Hematopoietic multipotent progenitor cell treated with erythropoietin and hydrocortisone succinate and interleukin-3 and kit ligand, for 15 days (in vitro differentiated cells): Measurements from ENCODE around the gene WNT3A.

Source experiments
- DNase-seq: peaks from one replicate; pipeline ENCODE4 v3.0.0-alpha.2; 2015; ENCODE audit warnings: low spot score

WNT3A gene

DNA sequence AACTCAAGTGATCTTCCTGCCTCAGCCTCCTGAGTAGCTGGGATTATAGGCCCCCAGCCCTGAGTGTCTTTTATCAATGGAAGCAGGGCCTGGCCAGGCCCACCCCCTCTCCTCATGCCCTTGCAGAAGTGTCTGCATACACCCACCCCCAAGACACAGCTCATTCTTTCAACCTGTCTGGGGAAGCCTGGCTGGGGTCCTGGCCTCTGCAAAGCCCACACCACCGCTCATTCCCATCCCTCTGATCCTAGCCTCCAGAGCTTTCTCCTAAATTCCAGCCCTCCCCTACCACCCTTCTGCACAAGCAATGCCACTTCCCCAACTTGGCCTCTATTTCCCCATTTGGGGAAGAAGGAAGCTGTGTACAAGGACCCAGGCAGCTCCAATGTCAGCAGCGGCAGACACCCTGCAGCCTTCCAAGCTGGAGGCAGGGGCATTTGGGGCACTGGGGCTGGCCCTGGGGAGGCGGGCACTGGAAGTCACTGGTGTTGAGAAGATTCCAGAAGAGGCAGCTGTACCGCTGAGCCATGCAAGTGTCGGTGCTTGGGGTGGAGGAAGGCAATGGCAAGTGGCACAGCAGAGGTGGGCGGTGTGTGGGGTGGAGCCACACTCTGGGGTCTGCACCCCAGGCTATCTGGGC, 42.0 kb downstream of the WNT3A start:
- no peak for DNase-seq

DNA sequence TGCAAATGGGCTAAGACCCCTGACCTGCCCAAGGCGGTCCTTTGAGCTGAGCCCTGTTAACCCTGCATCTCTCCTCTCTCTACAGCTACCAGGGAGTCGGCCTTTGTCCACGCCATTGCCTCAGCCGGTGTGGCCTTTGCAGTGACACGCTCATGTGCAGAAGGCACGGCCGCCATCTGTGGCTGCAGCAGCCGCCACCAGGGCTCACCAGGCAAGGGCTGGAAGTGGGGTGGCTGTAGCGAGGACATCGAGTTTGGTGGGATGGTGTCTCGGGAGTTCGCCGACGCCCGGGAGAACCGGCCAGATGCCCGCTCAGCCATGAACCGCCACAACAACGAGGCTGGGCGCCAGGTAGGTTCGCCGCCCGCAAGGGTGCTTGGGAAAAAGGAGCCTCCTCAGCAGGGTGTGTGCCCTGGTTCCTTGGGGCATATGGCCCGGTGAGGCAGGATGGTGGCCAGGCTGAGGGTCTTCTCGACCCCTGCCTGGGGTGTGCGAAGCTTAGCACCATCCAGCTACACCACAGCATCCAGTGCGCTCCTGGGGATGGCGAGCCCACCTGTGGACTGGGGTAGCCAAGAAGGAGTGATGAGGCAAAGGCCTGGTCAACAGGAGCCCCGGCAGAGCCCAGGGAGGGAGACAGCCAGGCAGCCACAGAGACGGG, 43.9 kb downstream of the WNT3A start:
- DNase-seq, result no peak

DNA sequence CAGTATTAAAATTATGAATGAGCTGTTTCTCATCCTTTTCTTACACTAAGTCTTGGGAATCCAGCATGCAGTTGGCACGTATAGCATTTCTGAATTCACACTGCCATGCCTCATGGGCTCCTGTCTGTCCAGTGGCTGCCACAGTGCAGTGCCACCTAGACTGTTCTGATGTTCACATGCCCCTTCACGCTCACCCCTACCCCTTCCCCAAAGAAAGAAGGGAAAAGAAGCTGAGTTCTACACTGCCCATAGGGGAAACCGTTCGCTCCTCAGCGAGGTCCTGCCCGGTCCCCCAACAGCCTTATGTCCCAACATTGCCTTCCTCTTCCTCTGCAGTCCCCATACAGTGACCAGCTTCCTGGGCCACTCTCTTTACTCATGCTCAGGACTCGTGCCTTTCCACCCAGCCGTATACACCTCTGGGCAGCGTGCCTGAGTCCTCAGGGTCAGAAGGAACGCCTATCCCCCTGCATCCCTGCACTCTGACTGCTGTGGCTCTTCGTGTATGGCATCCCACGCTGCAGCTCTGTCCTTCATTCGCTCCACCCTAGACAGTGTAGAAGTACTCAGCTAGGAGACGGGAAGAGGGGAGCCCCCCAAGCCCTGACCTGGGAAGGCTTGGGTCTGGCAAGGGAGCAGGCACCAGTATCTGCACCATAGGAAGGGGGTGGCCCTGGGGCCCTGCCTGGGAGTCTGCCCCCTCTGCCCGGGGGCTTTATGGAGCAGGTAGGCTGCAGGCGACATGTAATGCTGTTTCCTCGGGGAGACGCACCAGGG, 51.6 kb downstream of the WNT3A start:
- no peak for DNase-seq

DNA sequence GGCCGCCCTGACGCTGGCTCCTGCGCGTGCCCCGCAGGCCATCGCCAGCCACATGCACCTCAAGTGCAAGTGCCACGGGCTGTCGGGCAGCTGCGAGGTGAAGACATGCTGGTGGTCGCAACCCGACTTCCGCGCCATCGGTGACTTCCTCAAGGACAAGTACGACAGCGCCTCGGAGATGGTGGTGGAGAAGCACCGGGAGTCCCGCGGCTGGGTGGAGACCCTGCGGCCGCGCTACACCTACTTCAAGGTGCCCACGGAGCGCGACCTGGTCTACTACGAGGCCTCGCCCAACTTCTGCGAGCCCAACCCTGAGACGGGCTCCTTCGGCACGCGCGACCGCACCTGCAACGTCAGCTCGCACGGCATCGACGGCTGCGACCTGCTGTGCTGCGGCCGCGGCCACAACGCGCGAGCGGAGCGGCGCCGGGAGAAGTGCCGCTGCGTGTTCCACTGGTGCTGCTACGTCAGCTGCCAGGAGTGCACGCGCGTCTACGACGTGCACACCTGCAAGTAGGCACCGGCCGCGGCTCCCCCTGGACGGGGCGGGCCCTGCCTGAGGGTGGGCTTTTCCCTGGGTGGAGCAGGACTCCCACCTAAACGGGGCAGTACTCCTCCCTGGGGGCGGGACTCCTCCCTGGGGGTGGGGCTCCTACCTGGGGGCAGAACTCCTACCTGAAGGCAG, 52.3 kb downstream of the WNT3A start:
- DNase-seq, result no peak

DNA sequence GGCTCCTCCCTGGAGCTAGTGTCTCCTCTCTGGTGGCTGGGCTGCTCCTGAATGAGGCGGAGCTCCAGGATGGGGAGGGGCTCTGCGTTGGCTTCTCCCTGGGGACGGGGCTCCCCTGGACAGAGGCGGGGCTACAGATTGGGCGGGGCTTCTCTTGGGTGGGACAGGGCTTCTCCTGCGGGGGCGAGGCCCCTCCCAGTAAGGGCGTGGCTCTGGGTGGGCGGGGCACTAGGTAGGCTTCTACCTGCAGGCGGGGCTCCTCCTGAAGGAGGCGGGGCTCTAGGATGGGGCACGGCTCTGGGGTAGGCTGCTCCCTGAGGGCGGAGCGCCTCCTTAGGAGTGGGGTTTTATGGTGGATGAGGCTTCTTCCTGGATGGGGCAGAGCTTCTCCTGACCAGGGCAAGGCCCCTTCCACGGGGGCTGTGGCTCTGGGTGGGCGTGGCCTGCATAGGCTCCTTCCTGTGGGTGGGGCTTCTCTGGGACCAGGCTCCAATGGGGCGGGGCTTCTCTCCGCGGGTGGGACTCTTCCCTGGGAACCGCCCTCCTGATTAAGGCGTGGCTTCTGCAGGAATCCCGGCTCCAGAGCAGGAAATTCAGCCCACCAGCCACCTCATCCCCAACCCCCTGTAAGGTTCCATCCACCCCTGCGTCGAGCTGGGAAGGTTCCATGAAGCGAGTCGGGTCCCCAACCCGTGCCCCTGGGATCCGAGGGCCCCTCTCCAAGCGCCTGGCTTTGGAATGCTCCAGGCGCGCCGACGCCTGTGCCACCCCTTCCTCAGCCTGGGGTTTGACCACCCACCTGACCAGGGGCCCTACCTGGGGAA, 53.0 kb downstream of the WNT3A start:
- peak; percentile 47 for DNase-seq

DNA sequence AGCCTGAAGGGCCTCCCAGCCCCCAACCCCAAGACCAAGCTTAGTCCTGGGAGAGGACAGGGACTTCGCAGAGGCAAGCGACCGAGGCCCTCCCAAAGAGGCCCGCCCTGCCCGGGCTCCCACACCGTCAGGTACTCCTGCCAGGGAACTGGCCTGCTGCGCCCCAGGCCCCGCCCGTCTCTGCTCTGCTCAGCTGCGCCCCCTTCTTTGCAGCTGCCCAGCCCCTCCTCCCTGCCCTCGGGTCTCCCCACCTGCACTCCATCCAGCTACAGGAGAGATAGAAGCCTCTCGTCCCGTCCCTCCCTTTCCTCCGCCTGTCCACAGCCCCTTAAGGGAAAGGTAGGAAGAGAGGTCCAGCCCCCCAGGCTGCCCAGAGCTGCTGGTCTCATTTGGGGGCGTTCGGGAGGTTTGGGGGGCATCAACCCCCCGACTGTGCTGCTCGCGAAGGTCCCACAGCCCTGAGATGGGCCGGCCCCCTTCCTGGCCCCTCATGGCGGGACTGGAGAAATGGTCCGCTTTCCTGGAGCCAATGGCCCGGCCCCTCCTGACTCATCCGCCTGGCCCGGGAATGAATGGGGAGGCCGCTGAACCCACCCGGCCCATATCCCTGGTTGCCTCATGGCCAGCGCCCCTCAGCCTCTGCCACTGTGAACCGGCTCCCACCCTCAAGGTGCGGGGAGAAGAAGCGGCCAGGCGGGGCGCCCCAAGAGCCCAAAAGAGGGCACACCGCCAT, 53.8 kb downstream of the WNT3A start:
- DNase-seq, result no peak

DNA sequence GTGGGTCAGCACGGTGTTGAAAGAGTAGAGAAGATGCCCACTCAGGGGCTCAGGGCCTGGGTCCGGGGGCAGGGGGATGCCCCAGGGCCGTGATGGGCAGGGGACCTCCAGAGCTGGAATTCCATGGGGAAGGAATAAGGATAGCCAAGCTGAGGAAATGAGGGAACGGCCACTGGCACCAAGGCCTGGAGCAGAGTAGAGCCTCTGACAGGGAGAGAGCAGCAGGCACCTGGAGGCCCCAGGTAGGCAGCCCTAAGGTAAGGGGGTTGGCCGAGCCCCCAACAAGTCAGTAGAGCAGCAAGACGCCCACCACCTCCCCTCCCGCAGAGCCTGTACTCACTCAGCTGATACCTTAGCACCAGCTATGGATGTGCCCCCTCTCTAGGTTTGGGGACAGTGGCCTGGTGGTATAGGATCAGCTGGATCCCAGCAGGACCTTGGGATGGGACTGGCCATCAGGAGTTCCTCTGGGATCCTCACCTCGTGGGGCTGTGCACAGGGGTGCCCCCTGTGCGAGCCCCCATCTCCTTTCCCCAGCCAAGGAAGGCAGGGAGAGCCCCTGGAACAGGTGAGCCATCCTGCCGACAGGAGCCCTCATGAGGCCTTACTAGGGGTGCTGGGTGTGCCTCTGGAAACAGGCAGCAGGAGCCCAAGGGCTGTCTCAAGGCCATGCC, 54.8 kb downstream of the WNT3A start:
- DNase-seq, result no peak

DNA sequence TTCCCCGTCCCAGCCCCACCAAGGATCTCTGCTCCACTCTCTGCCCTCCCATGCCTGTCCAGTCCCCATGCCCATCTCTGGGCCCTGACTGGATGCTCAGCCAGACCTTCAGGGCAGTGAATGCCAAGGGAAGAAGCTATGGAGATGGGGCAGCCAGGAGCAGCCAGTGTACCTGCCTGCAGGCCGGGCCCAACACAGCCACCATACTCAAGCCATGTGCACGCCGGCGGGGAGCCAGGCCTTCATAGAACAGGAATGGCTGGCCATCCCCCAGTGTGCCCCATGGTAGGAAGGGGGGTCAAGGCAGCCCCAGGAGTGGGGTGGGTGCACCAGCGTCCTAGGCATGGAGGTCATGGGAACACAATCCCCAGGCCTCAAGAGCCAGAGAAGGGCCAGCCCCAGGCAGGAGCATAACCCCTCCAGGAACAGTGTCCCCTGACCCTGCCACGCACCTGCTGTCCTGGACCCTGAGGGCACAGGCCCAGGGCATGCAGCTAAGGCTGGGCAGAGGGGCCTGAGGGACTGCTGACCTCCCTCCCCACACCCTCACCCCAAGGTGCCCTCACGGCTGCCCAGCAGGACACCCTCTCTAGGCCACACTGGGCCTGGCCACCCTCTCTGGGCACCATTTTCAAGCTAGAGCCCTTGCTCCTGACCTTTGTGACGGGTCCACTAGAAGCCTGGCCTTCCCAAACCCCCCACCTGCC, 55.4 kb downstream of the WNT3A start:
- DNase-seq, result no peak

DNA sequence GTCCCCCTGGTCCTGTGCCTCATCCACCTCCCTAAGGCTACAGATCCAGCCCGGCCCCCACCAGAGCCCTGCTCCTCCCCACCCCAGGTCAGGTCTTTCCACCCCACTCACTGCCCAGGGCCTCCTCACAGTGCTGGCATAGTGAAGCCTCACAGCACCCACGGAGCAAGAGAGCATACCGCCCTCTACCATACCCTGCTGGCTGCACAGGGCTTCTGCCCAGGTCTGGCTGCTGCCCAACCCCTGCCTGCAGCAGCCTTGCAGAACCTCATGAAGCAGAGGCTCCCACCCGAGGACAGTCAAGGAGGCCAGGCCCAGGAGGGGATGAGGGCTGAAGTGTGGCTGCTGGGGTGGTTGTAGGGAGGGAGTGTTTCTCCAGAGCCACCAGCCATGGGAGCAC, 56.0 kb downstream of the WNT3A start:
- no peak for DNase-seq

DNA sequence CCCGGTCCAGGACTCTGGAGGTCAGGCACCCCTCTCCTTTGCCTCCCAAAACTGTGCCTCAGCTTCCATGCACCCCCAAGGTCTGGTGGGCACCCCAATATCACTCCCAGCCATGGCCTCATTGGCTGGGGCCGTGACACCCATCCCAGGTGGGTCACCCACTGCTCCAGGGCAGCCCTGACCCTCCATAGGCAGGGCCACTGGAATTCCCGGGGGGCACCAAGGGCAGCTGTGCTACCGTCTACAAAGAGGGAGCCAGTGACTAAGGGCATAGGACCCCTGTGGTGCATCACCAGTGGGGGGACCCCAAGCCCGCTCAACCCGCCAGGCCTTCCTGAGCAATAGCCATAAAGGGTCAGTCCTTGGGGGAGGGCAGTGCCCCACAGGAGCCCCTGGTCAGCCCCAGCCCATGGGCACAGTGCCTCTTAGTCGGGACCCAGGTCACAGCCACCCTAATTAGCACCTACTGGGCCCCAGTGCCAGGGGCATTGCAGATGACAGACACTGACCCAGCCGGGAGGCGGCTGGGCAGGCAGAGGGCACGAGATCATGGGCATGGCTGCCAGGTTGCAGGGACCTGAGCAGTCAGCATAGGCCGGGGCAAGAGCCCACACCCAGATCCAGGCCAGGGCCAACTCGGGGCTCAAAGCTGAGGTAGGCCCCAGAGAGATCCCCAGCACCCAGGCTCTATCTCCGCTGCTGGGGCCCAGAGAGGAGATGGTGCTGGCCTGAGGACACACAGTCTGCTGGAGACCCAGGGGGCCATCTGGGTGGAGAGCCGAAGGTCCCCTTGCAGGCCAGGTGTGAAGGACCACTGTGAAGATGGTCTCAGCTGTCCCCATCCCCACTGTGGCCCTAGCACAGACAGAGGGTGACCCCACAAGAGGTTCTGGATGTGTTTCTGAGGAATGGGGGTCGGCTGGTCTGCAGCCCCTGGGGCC, 56.7 kb downstream of the WNT3A start:
- no peak for DNase-seq

DNA sequence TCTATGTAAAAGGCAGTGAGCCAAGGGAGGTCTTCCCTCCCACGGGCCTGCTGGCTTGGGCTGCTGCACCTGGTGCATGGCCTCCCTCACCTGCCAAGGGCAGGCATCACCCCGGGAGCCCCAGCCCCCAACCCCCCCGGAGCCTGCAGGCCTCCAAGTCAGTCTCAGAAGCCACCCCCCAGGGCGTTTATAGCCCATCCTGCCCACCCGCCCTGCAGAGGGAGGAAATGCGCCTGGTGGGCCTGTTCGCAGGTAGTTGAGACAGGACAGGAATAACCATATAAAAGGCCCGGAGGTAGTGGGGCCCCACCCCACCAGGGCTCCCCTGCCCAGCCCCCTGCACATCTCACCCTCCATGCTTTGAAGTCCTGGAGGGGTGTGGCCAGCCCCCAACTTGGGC, 57.5 kb downstream of the WNT3A start:
- DNase-seq, result no peak

DNA sequence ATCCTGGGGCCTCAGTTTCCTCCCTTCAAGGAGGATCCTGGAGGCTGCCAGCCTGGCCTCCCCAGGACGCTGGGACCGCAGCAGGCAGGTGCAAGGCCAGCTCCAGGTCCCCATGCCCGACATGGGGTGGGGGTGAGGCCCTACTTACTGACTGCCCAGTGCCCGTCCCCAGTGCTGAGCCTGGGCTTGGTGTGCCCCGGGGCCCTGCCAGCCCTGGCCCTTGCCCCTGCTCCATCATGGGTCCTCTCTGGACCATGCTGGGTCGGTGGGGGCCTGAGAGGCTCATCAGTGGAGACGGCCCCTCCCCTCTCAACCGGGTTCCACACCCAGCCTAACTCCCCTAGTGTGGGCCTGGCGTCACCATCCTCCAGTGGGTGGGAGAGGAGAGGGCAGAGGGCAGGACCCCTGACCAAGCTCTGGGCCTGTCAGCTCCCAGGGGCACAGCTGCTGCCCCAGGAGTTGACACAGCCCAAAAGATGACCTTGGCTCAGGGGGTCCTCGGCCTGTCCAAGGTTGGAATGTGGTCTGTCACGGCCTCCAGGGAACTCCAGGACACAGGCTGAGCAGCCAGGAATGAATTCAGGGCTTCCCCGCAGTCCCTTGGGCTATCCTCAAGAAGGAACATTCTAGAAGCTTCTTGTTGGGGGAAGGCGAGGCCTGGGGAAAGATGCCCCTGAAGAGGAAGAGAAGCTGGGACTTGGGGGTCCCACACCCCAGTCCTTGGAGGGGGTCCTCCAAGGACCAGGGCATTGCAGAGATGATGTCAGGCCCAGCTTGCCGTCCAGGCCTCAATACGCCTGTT, 58.1 kb downstream of the WNT3A start:
- no peak for DNase-seq

DNA sequence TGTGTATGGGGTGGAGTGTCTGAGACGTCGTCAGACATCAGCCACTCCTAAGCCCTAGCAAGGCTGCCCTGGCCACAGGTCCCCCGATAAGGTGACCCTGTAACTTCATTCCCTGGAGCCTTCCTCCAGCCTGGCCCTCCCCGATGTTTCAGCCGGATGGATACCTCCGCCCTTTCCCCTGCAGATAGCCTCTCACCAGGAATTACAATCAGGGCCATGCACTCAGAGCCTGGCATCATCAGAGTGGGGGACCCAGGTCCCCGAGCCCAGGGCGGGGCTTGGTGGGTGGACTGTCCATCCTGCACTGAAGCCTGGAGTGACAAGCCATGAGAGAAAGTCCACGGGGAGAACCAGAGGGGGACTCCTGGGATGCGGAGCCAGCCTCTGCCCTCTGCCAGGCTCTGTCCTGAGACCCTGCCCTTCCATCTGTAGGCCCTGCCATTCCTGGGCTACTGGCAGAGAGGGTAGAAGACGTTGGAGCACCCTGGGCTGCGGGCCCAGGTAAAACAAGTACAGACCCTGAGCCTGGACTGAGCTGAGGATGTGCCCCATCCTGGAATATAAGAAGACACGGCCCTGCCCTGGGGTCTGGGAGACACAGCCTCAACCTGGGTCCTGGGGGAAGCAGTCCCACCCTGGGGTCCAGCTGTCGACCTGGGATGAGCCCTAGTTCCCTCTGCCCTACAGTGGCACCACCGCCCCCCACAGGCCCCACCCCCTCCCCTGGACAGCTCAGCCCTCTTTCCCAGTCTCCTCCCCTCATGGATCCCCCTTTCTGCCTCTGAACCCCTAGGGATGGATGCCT, 58.9 kb downstream of the WNT3A start:
- DNase-seq, result no peak

DNA sequence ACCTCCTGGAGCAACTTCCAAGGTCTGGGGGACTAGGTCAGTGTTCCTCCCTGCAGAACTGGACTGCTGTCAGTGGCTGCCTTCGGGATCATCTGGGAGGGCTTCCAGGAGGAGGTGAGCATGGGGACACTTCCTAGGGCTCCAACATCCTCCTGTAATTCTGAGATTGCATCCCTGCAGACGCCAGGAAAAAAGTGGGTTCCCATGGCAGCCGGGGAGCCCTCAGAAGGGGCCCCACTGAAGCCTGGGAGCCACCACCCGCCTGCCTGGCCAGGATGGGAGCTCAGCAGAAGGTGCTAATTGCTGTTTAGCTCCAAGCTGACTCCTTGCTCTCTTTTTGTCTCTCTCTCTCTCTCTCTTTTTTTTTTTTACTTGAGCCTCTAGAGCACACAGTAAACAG, 59.6 kb downstream of the WNT3A start:
- DNase-seq, result no peak

DNA sequence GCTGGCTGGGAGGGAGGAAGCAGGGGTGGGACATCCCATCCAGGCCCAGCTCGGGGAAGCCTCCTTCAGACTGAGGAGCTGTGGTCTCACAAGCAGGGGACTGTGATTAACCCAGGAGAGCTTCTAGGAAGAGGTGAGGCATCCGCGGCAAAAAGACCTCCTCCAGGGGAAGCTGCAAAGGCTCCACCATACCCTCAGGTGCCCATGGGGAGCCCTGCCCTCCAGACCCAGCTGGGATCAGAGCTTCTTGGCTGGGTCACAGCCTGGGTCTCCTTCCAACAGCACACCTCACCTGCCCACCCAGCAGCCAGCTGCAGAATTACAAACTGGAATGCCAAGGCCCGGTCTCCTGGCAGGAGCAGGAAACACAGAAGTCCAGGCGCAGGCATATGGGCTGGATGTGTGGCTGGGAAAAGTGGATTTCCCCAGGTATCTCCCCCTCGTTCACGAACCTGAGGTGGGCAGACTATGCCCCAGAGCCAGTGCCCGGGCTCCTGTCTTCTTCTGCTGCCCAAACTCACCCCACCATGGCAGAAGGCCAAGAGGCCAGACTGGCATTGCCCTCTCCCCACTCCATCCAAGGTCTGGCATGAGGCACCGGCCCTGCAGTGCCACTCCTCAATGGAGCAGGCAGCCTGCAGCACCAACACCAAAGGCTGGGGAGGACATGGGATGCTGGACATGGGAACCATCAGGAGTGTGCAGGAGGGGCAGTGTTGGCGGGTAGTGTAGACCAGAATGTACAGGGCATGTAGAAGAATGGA, 60.3 kb downstream of the WNT3A start:
- DNase-seq, result no peak

DNA sequence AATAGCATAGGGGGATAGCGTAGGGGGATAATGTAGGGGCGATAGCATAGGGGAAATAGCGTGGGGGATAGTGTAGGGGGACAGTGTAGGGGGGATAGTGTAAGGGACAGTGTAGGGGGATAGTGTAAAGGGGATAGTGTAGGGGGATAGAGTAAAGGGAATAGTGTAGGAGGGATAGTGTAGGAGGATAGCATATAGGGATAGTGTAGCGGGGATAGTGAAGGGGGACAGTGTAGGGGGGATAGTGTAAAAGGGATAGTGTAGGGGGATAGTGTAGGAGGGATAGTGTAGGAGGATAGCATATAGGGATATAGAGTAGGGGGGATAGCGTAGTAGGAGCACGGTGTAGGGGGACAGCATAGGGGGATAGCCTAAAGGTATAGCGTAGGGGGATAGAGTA, 61.6 kb downstream of the WNT3A start:
- DNase-seq, result no peak
